A673 (cell line): ENCODE measurements around the gene ERC1.

Source experiments
- EZH2 ChIP-seq: fragments of 200-600 bp; sonication (generic); IDR thresholded peaks from 2 replicates; pipeline ENCODE4 v1.6.1; 2017; ENCODE audit warnings: borderline replicate concordance, low read depth, mild to moderate bottlenecking, mixed read lengths, antibody characterized with exemption, low read length; ENCODE audit not compliant: poor library complexity, severe bottlenecking
- TF ChIP-seq, protein P1 (sequence below): fragments of 300-800, 200-600 bp; sonication (generic); conservative IDR thresholded peaks from 2 replicates; pipeline ENCODE4 v1.5.1; 2017; ENCODE audit warnings: low read depth, mild to moderate bottlenecking, antibody characterized with exemption, low read length, moderate library complexity, mixed read lengths

DNA sequence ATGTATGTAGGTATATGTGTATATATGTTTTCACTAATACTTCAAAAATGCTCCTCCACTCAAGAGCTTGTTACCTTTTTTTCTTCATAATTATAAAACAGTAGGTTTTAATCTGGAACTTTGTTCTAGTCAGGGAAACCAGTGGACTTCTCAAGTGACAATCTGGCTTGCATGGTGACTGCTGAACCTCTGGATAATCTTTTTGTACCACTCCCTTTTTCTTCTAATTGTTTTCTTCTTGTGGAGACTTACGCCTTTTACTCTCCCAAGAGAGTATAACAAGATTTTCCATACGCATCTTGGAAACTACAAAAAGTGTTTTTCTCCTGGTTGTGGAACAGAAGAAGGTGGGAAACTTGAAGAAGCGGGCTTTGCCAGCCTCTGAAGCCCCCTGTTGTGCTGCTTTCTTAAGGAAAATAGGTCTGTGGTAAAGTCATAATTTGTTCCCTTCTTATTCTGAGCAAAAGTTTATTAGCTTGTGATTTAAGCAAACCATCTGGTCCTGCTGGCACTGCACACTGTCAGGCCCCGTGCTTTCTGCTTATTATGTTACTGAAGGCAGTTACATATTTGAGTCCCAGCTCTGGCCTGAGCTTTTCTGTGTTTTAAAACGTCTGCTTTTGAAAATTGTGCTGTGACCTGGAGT lies 291.8 kb downstream of the ERC1 start:
- TF ChIP-seq EZH2 = no peak
- TF ChIP-seq, protein P1, sequence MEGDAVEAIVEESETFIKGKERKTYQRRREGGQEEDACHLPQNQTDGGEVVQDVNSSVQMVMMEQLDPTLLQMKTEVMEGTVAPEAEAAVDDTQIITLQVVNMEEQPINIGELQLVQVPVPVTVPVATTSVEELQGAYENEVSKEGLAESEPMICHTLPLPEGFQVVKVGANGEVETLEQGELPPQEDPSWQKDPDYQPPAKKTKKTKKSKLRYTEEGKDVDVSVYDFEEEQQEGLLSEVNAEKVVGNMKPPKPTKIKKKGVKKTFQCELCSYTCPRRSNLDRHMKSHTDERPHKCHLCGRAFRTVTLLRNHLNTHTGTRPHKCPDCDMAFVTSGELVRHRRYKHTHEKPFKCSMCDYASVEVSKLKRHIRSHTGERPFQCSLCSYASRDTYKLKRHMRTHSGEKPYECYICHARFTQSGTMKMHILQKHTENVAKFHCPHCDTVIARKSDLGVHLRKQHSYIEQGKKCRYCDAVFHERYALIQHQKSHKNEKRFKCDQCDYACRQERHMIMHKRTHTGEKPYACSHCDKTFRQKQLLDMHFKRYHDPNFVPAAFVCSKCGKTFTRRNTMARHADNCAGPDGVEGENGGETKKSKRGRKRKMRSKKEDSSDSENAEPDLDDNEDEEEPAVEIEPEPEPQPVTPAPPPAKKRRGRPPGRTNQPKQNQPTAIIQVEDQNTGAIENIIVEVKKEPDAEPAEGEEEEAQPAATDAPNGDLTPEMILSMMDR = no peak
